Activated effector memory CD4-positive, alpha-beta T cell treated with Interleukin-2 at 50 U/mL for 16 hours (primary cell): ENCODE results near the gene YAP1.

ENCODE experiments used
- DNase-seq: peaks from one replicate; pipeline ENCODE4 v3.0.0-alpha.2; 2020

Gene YAP1

GRCh38 chr11:102202972-102203371, 92.7 kb downstream of the YAP1 start:
- no peak for DNase-seq

- DNase-seq: no peak
Observed at GRCh38 chr11:102204174-102204573, 93.9 kb downstream of the YAP1 start.

DNA sequence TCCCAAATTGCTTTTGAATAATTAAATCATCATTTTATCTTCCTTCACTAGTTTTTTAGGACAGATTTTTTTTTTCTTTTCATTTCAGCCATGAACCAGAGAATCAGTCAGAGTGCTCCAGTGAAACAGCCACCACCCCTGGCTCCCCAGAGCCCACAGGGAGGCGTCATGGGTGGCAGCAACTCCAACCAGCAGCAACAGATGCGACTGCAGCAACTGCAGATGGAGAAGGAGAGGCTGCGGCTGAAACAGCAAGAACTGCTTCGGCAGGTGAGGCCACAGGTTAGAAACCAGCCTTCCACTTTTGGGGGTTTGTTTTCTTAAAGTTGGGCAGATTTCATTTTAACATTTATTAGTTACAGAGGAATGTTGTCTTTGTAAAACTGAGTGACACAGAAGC, 95.6 kb downstream of the YAP1 start:
- DNase-seq: no peak

DNA sequence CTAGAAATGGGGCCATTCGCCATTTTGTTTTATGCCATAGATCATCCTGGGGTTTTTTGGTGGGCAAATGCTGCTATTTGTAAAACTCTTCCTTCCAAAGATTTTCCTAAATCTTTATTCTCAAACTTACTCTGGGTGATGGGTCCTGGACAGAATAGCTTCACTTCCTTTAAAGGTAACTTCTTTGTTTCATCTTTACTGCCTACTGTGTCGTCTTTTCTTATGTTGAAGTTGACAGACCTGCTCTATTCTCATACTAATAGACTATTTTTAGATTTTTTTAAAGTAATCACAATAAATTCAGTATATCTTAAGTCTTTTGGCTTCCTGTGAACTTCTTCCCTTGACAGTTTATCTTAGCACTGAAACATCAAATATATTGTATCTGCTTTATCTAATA, 98.6 kb downstream of the YAP1 start:
- no peak for DNase-seq

DNA sequence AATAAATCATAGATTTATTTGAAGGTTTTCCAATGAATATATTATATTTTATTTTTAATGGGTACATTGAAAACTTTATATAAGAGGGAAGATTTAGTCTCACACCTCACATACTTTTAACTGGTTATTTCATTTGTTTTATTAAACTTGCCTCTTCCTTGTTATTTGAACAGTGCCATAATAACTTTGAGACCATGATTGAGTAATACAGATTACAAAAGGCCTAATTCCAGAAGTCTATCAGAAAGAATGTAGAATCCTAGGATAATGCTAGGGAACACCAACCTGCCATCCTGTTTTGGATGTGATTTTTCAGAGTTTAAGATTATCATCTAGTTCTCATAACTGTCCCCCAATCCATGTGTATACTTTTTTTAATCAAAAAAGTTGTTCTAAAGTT, 104.4 kb downstream of the YAP1 start:
- DNase-seq: no peak

GRCh38 chr11:102216433-102217075, 106.3 kb downstream of the YAP1 start:
- DNase-seq: no peak

DNA sequence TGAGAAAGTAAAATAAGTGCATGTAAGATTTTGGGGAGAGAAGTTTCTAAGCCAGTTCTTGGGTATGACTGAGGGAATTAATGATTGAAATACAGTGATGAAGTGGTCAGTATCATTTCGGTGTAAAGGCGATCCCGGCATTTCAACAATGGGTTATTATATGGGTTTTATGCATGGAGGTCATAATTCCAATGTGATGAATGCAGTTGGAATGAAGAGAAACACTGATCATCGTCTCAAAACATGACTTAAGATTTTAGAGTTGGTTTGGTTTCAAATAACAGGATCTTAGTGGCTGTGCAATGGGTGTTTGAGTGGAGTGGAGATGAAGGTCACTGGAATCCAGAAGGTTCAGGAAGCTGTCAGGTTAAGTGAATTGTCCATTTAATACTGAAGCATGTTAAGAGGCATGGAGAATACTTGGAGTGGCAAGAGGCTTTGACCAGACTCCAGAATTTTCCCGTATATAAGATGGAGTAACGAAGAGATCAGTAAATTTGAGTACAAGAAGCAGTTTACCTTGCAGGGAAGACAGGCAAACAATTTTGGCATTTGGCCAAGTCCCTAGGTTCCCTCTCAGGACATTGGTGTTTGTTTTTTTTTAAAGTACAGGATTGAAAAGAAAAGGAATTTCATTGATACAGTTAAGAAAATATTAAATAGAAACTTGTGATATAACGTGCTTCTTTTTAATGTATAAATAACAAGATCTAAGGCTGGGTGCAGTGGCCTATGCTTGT, 110.7 kb downstream of the YAP1 start:
- DNase-seq: no peak

DNA sequence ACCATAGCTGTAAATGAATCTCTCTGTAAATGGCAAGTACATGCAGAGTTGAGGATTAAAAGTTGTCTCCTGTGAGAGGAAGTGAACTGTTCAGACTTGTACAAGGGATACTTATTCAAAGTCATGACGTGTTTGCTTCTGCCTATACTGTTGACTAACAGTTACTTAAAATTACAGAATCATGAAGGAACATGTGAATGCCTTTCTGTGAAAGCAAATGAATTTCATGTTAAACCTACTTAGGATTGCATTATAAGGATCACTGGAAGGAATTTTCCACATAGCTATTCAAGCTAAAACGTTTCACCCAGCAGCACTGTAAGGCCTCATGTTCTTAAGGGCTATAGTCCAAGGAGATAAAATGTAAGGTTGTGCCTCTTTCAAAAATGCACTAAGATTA, 113.6 kb downstream of the YAP1 start:
- no peak for DNase-seq

- DNase-seq: no peak
Observed at GRCh38 chr11:102225689-102226568, 115.7 kb downstream of the YAP1 start.

DNA sequence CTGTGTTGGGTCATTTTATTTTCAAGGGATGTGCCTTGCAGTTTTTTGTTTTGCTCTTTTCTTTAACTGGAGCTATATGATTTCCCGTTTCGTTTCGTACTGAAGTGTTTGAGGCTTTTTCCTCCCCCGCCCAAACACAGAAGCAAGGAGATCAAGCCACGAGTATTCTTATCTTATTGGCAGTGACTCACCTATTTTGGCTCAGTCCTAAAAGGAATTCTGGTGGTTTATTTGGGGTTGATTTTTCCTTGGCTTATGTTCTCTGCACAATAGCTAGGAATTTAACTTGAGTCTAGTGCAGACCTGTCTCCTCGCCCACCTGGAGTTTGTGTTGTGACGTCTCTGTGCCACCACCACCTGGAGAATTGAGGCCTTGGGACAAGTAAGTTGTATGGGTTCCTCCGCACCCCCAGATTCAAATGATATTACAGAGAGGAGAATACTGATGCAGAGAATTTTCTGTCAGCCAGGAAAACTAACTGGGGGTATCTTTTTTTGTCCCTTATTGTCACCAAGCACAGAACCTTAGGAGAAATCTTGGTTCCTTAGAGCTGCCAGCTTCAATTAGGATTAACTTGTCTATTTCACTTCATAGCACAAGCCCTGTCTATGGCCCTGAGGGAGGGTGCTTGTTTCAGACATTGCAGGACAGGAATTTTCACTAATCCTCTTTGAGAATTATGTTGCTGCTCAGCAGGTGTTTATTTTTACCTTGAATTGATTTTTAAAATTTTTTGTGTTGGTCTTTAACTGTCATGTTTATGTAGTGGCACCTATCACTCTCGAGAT, 116.6 kb downstream of the YAP1 start:
- no peak for DNase-seq

- no peak for DNase-seq
Observed at GRCh38 chr11:102229510-102230123, 119.4 kb downstream of the YAP1 start.

- no peak for DNase-seq
Observed at GRCh38 chr11:102230186-102230585, 119.9 kb downstream of the YAP1 start.

GRCh38 chr11:102230911-102231310, 120.7 kb downstream of the YAP1 start:
- DNase-seq: no peak

DNA sequence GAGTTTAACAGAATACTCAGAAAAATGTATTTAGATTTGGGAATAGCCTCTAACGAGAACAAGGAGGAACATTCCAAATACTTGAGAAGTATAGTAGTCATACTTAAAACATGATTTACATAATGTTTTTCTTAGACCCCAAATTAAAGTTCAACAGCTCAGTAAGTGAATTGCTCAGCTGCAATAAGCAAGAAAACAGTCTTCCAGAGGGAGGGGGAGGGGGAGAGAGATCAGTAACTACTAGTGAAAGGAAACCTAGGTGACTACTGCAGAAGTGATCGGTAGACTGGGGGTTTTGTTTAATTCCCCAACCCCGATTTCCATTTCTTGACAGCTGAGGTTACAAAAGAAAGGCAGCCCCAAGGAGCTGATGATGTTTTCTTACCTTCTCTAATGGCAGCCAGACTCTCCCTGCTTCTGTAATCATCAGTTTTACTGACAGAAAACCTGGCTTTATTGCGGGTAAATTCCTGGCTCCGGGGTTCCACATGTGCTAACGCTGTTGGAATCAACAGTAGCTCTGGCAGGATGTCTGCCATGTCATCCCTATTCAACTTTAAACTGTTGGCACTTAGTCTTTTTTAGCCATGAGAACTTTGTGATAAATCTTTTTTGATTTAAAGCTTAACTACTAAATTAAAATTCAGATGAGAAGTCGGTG, 124.7 kb downstream of the YAP1 start:
- DNase-seq: no peak

- no peak for DNase-seq
Observed at GRCh38 chr11:102237096-102237735, 127.0 kb downstream of the YAP1 start.

DNA sequence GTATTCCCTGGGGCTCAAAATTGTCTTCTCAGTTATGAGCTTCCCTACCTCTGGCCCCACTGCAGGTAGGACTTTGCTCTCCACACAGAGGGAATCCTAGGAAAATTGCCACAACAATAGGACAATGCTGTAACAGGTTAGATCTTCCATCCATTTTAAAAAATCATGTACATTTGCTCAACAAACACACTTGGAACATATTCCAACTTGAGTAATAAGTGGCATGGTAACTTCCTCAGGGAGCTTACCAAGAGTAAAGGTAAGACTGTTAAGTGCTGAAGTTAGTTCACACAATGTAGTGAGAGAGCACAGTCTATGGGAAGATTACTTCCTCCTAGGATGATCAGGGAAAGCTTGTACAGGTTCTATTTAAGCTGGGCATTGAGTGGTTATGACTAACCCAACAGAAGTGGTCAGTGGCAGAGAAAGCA, 128.2 kb downstream of the YAP1 start:
- DNase-seq: no peak

- DNase-seq: no peak
Observed at GRCh38 chr11:102239448-102239847, 129.2 kb downstream of the YAP1 start.

DNA sequence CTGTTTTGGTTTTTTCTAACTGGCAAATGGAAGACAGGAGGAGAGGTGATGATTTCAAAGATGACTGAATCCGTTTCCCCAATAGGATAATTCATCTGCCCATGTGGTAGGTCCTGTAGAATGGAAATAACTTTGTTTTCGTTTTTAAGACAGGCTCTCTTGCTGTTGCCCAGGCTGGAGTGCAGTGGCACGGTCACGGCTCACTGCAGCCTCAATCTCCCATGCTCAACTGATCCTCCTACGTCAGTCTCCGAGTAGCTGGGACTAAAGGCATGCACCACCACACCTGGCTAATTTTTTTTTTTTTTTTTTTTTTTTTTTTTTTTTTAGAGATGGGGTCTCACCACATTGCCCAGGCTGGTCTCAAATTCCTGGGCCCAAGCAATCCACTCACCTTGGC, 129.7 kb downstream of the YAP1 start:
- DNase-seq: no peak

GRCh38 chr11:102240502-102240901, 130.3 kb downstream of the YAP1 start:
- DNase-seq: no peak

- no peak for DNase-seq
Observed at GRCh38 chr11:102241026-102241425, 130.8 kb downstream of the YAP1 start.

DNA sequence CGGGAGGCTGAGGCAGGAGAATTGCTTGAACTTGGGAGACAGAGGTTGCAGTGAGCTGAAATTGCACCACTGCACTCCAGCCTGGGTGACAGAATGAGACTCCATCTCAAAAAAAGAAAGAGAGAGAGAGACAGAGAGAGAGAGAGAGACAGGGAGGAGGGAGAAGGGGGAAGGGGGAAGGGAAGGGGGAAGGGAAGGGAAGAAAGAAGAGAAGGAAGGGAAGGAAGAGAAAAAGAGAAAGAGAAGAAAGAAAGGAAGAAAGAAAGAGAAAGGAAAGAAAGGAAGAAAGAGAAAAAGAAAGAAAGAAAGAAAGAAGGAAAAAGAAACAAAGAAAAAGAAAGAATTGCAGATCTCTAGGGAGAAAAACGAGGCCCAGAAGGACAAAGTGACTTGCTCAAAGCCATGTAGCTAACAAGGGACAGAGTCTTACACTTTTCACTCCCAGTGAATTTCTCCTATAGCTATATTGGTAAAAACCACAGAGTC, 133.2 kb downstream of the YAP1 start:
- no peak for DNase-seq
